CD4-positive, alpha-beta T cell (primary cell): Measurements from ENCODE around the gene CEP68. TPM values are rescaled to one million over a fixed set of nuclear protein-coding genes. Genes with fewer than 3 reads are reported as not detected.

Experiments
- ATAC-seq: fragments of 200-7000 bp; cut with Tn5 transposase; one replicate; pipeline ENCODE4 v1.10.0; 2022; ENCODE audit warnings: mild to moderate bottlenecking; ENCODE audit not compliant: poor library complexity
- CTCF ChIA-PET: fragments of 350-600 bp; sonication (Branson Sonifier 250); formaldehyde crosslinking; loops from one replicate; lab custom pipeline; 2021; ENCODE audit warnings: antibody characterized with exemption, inconsistent platforms; lab: Charles Lee
- POLR2A ChIA-PET: fragments of 350-600 bp; sonication (Branson Sonifier 250); formaldehyde crosslinking; loops from one replicate; lab custom pipeline; 2021; ENCODE audit warnings: antibody characterized with exemption, inconsistent platforms; lab: Charles Lee
- DNase-seq, 14 experiments: peaks; one replicate each; pipeline ENCODE4 v3.0.0-alpha.2; 2013 to 2020; ENCODE audit warnings: mixed read lengths in 2 of 14
- H3K27ac ChIP-seq, 2 donors: one replicate each; pipeline versions ENCODE4 v1.5.1 to v1.7.0; 2013; ENCODE audit warnings: low read length in 2 of 2, low read depth in 1 of 2, mild to moderate bottlenecking in 1 of 2
- H3K27me3 ChIP-seq, 2 experiments: 1 replicate in 1 of 2; 2 replicates in 1 of 2; pipeline versions ENCODE4 v1.6.1 to v1.7.0; 2013; ENCODE audit warnings: low read length in 2 of 2, control low read depth in 1 of 2, mild to moderate bottlenecking in 1 of 2, moderate library complexity in 1 of 2; ENCODE audit not compliant: insufficient read depth in 2 of 2, control insufficient read depth in 1 of 2
- H3K36me3 ChIP-seq: one replicate; pipeline ENCODE4 v1.6.1; 2013; ENCODE audit warnings: low read length, control low read depth; ENCODE audit not compliant: insufficient read depth
- H3K4me1 ChIP-seq: one replicate; pipeline ENCODE4 v1.6.1; 2013; ENCODE audit warnings: low read length, control low read depth; ENCODE audit not compliant: insufficient read depth
- H3K4me3 ChIP-seq: one replicate; pipeline ENCODE4 v1.5.1; 2013; ENCODE audit warnings: mild to moderate bottlenecking, low read length, moderate library complexity
- H3K9me3 ChIP-seq, 2 experiments: 1 replicate in 1 of 2; 2 replicates in 1 of 2; pipeline versions ENCODE4 v1.6.1 to v1.7.0; 2013; ENCODE audit warnings: low read length in 2 of 2, mild to moderate bottlenecking in 2 of 2, control low read depth in 1 of 2, moderate library complexity in 1 of 2; ENCODE audit not compliant: control insufficient read depth in 1 of 2, insufficient read depth in 1 of 2
- H3K27ac Mint-ChIP-seq: one replicate; pipeline ENCODE4 v1.8.0; 2020; ENCODE audit warnings: mixed read lengths
- H3K27me3 Mint-ChIP-seq: one replicate; pipeline ENCODE4 v1.8.0; 2021; ENCODE audit warnings: mixed read lengths
- H3K36me3 Mint-ChIP-seq: one replicate; pipeline ENCODE4 v1.8.0; 2021; ENCODE audit warnings: low read depth, mixed read lengths
- H3K4me1 Mint-ChIP-seq: one replicate; pipeline ENCODE4 v1.8.0; 2021; ENCODE audit warnings: low read depth, mixed read lengths
- H3K4me3 Mint-ChIP-seq: one replicate; pipeline ENCODE4 v1.8.0; 2020; ENCODE audit warnings: mild to moderate bottlenecking, mixed read lengths
- H3K9me3 Mint-ChIP-seq: one replicate; pipeline ENCODE4 v1.8.0; 2020; ENCODE audit warnings: mixed read lengths
- intact Hi-C, 2 experiments: fragments of 100-400 bp; cut with DNase I in 1 of 2; cut with micrococcal nuclease in 1 of 2; formaldehyde crosslinking; loops; one replicate each; pipeline versions ENCODE4 v1.15.1 to v1.9.0; 2023 to 2025; cut with DNase I, micrococcal nuclease
- total RNA-seq, 174 experiments: library from RNA in 2 of 174; stranded (reverse) in 2 of 174; gene quantifications; one replicate each; pipeline ENCODE4 v1.2.3 and lab custom pipeline; 2021 to 2026
- TF ChIP-seq, protein P1 (sequence below): fragments of 200-600 bp; IDR thresholded peaks from one replicate; pipeline ENCODE4 v1.8.0; 2022; ENCODE audit warnings: antibody characterized with exemption, mild to moderate bottlenecking

Gene CEP68
- total RNA-seq, 2 experiments from 2014 or later: 19.4 to 20.1 TPM

DNA sequence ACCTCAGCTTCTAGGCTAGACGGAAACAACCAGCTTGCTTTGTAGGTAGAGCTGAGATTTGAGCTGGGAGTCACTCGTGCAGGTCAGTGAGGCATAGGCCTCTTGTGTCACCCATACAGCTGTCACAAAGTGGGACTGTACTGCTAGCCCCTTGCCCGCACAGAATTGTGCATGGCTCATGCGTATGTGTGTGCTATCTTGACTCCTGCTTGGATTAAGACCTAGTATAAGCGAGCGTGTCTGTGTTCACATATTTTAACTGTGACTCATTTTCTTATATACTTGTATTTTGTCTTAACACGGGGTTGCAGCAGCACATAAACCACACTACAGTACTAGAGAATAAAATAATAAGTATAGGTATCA is 20.1 kb downstream of the CEP68 start:
- TF ChIP-seq, protein P1, sequence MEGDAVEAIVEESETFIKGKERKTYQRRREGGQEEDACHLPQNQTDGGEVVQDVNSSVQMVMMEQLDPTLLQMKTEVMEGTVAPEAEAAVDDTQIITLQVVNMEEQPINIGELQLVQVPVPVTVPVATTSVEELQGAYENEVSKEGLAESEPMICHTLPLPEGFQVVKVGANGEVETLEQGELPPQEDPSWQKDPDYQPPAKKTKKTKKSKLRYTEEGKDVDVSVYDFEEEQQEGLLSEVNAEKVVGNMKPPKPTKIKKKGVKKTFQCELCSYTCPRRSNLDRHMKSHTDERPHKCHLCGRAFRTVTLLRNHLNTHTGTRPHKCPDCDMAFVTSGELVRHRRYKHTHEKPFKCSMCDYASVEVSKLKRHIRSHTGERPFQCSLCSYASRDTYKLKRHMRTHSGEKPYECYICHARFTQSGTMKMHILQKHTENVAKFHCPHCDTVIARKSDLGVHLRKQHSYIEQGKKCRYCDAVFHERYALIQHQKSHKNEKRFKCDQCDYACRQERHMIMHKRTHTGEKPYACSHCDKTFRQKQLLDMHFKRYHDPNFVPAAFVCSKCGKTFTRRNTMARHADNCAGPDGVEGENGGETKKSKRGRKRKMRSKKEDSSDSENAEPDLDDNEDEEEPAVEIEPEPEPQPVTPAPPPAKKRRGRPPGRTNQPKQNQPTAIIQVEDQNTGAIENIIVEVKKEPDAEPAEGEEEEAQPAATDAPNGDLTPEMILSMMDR: no peak
- ChIA-PET POLR2A (no interaction called here), CTCF (no interaction called here)
- Mint-ChIP-seq H3K36me3 (peaks cover 83% of the 10 kb centered on the region), H3K4me1 (peaks cover 3% of the 10 kb centered on the region), H3K27ac (no peak overlapping the region), H3K4me3 (no peak overlapping the region), H3K9me3 (no peaks in the 10 kb centered on the region), H3K27me3 (no peaks in the 10 kb centered on the region)
- Histone ChIP-seq H3K9me3 (no peaks in the 10 kb centered on the region), H3K36me3 (peaks cover 73% of the 10 kb centered on the region), H3K4me3 (no peak overlapping the region), H3K4me1 (no peaks in the 10 kb centered on the region), H3K27me3 (no peaks in the 10 kb centered on the region), H3K27ac (no peak overlapping the region)
- DNase-seq (no peak), ATAC-seq (no peak)
- intact Hi-C loops: no loop called here

- H3K4me1 ChIP-seq: peaks cover 3% of the 10 kb centered on the region
- ChIA-PET CTCF (interaction anchor here (1.9 kb wide), 1 partner anchor 52 kb away, joined by 6 read pairs; the partner anchor contains the start of gene RAB1A), POLR2A (no interaction called here)
- H3K27me3 Mint-ChIP-seq: no peaks in the 10 kb centered on the region
- H3K4me3 Mint-ChIP-seq: no peak overlapping the region
- H3K9me3 ChIP-seq: no peaks in the 10 kb centered on the region
- H3K27ac Mint-ChIP-seq: peak overlapping the region; percentile 17
- H3K4me1 Mint-ChIP-seq: peaks cover 19% of the 10 kb centered on the region
- H3K27ac ChIP-seq: no peak overlapping the region
- intact Hi-C loops: no loop called here
- H3K4me3 ChIP-seq: no peak overlapping the region
- peaks cover 84% of the 10 kb centered on the region for H3K36me3 Mint-ChIP-seq
- no peaks in the 10 kb centered on the region for H3K27me3 ChIP-seq
- DNase-seq (no peak), ATAC-seq (no peak)
- peaks cover 68% of the 10 kb centered on the region for H3K36me3 ChIP-seq
- TF ChIP-seq, protein P1: no peak
- H3K9me3 Mint-ChIP-seq: no peaks in the 10 kb centered on the region
Observed at GRCh38 chr2:65077898-65078297, 21.7 kb downstream of the CEP68 start.

DNA sequence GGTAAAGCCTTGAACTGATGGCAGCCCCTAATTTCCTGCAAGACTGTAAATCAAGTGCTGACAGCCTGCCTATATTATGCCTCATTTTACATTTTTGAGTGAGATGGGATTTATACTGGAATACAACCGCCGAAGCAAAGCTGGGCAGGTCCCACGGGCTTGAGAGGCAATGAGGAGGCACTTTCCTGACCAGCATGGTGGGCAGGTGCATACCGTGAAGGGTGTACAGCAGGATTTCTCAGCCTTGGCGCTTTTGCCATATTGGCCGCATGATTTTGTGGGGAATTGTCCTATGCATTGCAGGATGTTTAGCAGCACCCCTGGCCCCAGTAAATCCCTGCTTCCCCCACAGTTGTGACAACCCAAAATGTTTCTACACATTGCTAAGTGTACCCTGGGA is 22.8 kb downstream of the CEP68 start:
- Histone ChIP-seq H3K9me3 (no peaks in the 10 kb centered on the region), H3K27ac (no peak overlapping the region), H3K36me3 (peaks cover 68% of the 10 kb centered on the region), H3K4me1 (peaks cover 3% of the 10 kb centered on the region), H3K4me3 (no peak overlapping the region), H3K27me3 (no peaks in the 10 kb centered on the region)
- ChIA-PET POLR2A (interaction anchor here (0.7 to 0.9 kb wide), 2 partner anchors 15 to 51 kb away, joined by 3 to 4 read pairs; partner anchors contain the start of gene RAB1A), CTCF (interaction anchor here (1.9 kb wide), 1 partner anchor 51 kb away, joined by 6 read pairs; the partner anchor contains the start of gene RAB1A)
- no peak overlapping the region for H3K4me3 Mint-ChIP-seq
- peak overlapping the region; percentile 27 for H3K27ac Mint-ChIP-seq
- TF ChIP-seq, protein P1: no peak
- H3K4me1 Mint-ChIP-seq: peaks cover 22% of the 10 kb centered on the region
- ATAC-seq: no peak
- no peak for DNase-seq
- intact Hi-C loops: no loop called here
- no peaks in the 10 kb centered on the region for H3K9me3 Mint-ChIP-seq
- H3K36me3 Mint-ChIP-seq: peaks cover 84% of the 10 kb centered on the region
- H3K27me3 Mint-ChIP-seq: no peaks in the 10 kb centered on the region
